Subcutaneous abdominal adipose tissue (tissue), 5 donors: ENCODE data around the gene GRID1.

Experiments used
- H3K27ac ChIP-seq: one replicate; pipeline ENCODE4 v1.7.0; 2013; ENCODE audit warnings: low read depth, mild to moderate bottlenecking, inconsistent platforms, low read length, moderate library complexity
- H3K27me3 ChIP-seq, 5 donors: one replicate each; pipeline ENCODE4 v1.7.0; 2013; ENCODE audit warnings: low read length in 5 of 5, inconsistent platforms in 1 of 5; ENCODE audit not compliant: control insufficient read depth in 5 of 5, insufficient read depth in 4 of 5
- H3K36me3 ChIP-seq, 5 donors: one replicate each; pipeline ENCODE4 v1.7.0; 2013; ENCODE audit warnings: low read length in 5 of 5; ENCODE audit not compliant: control insufficient read depth in 5 of 5, insufficient read depth in 5 of 5
- H3K4me1 ChIP-seq, 5 donors: one replicate each; pipeline ENCODE4 v1.7.0; 2013; ENCODE audit warnings: low read length in 5 of 5, mild to moderate bottlenecking in 3 of 5, moderate library complexity in 1 of 5; ENCODE audit not compliant: control insufficient read depth in 5 of 5, insufficient read depth in 5 of 5
- H3K4me3 ChIP-seq, 5 donors: one replicate each; pipeline ENCODE4 v1.7.0; 2013; ENCODE audit warnings: low read length in 5 of 5, low read depth in 1 of 5
- H3K9ac ChIP-seq, 5 donors: one replicate each; pipeline ENCODE4 v1.7.0; 2013; ENCODE audit warnings: low read length in 5 of 5, mild to moderate bottlenecking in 4 of 5, moderate library complexity in 3 of 5
- H3K9me3 ChIP-seq, 5 donors: one replicate each; pipeline ENCODE4 v1.7.0; 2013; ENCODE audit warnings: low read length in 5 of 5; ENCODE audit not compliant: control insufficient read depth in 5 of 5
- donor health status: healthy.
- donor health status: healthy.
- donor health status: healthy.
- donor health status: healthy.
- donor health status: healthy.

Gene GRID1

DNA sequence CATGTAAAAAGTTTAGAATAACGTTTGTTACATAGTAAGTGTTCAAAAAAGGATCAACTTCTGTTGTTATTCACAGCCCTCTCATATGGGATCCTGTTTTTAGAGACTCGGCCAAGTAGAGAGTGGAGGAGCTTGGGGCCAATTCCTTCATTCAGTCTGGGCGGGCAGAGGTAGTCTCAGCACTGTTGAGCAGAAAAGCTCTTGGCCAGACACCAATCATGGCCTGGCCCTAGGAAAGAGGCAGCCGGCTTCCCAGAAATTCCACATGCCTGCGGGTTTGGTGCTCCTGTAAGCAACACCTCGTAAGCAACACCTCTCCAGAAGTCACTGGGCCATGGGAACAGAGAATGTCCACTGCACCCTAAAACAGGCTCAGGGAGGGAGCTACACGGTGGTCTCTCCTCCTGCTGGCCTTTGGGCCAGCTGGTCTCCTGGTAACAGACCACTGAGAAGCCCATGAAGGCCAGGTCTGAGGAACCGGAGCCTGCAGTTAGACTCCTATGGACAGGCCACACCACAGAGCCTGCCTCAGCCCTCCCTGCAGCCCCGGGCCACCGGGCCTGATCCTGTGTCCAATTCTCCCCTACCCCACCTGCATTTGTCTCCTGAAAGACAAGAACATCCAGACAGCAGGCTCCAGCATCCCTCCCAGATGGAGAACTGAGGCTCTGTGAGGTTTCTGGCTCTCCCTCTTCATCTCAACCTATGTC, 149.1 kb downstream of the GRID1 start:
- H3K4me1 ChIP-seq, result no peaks in the 10 kb centered on the region
- H3K36me3 ChIP-seq, result no peaks in the 10 kb centered on the region
- no peaks in the 10 kb centered on the region for H3K9me3 ChIP-seq
- no peak overlapping the region for H3K4me3 ChIP-seq
- H3K27me3 ChIP-seq, result peaks cover 0 to 12% (median 0%) of the 10 kb centered on the region in 5 donors
- no peak overlapping the region for H3K27ac ChIP-seq
- no peak overlapping the region for H3K9ac ChIP-seq

DNA sequence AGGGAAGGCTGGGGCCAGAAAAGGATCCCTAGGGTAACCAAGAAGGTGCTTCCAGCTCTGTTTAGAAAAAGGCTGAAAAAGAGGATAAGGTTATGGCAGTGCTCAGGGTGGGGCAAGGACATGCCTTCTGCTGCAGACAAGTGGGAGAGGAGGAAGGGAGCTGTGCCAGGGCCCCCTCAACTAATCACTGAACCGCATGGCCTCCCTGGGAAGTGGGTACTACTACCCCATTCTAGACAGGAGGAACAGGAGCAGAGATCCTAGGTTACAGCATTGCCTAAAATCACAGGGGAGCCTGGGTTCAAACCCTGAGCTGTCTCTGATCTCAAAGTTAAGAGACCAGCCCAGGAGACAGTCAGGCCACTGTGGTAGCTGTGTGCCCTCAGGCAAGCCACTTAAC, 149.7 kb downstream of the GRID1 start:
- H3K4me3 ChIP-seq, result no peak overlapping the region
- H3K36me3 ChIP-seq, result no peaks in the 10 kb centered on the region
- H3K27ac ChIP-seq, result no peak overlapping the region
- H3K9ac ChIP-seq, result no peak overlapping the region
- no peaks in the 10 kb centered on the region for H3K9me3 ChIP-seq
- no peaks in the 10 kb centered on the region for H3K4me1 ChIP-seq
- peaks cover 0 to 7% (median 0%) of the 10 kb centered on the region in 5 donors for H3K27me3 ChIP-seq

DNA sequence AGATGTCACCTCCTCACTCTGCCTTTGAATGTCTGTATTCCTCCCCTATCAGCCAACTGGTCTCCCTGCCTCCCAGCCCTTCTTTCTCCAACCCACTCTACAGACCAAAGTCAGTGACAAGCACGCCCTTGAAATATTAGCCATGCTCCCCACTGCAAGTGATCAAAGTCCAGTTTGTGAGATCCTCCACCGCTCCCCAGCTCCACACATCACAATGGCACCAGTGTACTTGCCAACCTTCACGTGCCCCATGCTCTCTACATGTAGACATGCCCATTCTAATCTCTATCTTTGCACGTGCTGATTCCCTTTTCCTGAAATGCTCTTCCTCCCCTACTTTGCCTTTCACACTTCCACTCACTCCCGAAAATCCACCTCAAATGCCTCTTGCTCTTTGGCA, 150.9 kb downstream of the GRID1 start:
- no peaks in the 10 kb centered on the region for H3K36me3 ChIP-seq
- H3K27me3 ChIP-seq, result peaks cover 0 to 7% (median 0%) of the 10 kb centered on the region in 5 donors
- no peaks in the 10 kb centered on the region for H3K9me3 ChIP-seq
- no peak overlapping the region for H3K9ac ChIP-seq
- no peak overlapping the region for H3K27ac ChIP-seq
- no peaks in the 10 kb centered on the region for H3K4me1 ChIP-seq
- no peak overlapping the region for H3K4me3 ChIP-seq

DNA sequence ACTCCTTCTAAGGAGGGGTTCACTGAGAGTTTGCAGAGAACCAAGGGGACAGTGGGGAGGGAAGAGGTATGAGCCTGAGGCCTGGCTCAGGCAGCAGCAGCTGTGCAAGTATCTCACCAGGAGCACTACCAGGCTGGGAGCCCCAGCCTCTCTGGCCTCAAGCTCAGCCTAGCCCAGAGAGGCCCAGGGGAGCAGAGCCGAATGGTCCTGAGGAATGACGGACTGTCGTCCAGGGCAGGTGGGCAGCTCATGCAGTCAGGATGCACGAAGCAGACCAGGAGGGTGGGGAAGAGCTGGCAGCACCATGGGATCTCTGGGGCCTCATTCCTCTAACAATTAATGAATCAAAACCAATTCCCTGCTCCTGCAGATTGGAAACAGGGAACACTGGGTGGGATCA, 151.5 kb downstream of the GRID1 start:
- H3K27ac ChIP-seq, result no peak overlapping the region
- H3K9me3 ChIP-seq, result no peaks in the 10 kb centered on the region
- H3K36me3 ChIP-seq, result no peaks in the 10 kb centered on the region
- peaks cover 0 to 7% (median 0%) of the 10 kb centered on the region in 5 donors for H3K27me3 ChIP-seq
- no peak overlapping the region for H3K9ac ChIP-seq
- H3K4me1 ChIP-seq, result no peaks in the 10 kb centered on the region
- H3K4me3 ChIP-seq, result no peak overlapping the region

DNA sequence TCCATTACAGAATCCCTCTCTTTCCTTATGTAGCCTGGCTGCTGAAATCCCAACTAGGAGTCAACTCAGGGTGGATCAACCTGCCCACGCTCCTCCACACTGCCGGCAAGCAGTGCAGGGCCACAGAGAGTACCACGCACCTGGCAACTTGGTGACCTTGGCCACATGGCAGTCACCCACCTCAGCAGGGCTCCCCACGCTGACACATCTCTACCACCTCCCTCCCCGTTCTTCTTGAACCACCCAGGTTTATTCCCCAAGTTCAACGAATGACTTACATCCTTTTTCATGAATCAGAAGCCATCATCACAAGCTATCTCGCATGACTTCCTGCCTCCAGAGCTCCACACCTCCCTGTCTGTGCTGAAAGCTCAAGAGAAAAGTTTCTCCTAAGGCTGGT, 153.4 kb downstream of the GRID1 start:
- peaks cover 0 to 3% (median 0%) of the 10 kb centered on the region in 5 donors for H3K27me3 ChIP-seq
- no peaks in the 10 kb centered on the region for H3K9me3 ChIP-seq
- no peak overlapping the region for H3K27ac ChIP-seq
- no peaks in the 10 kb centered on the region for H3K36me3 ChIP-seq
- H3K4me1 ChIP-seq, result no peaks in the 10 kb centered on the region
- no peak overlapping the region for H3K9ac ChIP-seq
- H3K4me3 ChIP-seq, result no peak overlapping the region

DNA sequence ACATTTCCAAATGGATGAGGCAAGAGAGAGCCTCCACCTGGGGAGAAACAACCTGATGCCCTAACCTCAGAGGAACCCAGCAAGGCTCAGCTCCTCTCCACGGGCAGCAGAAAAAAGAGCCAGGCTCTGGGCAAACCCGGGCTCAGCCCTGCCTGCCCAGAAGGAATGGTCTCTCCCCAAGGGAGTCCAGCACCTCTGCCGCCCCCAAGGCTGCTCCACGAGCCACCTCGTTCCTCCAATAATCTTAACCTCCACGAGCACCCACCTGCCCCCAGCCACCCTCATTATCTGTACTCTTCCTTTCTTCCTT, 154.2 kb downstream of the GRID1 start:
- H3K9me3 ChIP-seq, result no peaks in the 10 kb centered on the region
- H3K27ac ChIP-seq, result no peak overlapping the region
- no peaks in the 10 kb centered on the region for H3K36me3 ChIP-seq
- no peak overlapping the region for H3K4me3 ChIP-seq
- peaks cover 0 to 3% (median 0%) of the 10 kb centered on the region in 5 donors for H3K27me3 ChIP-seq
- no peak overlapping the region for H3K9ac ChIP-seq
- H3K4me1 ChIP-seq, result no peaks in the 10 kb centered on the region

DNA sequence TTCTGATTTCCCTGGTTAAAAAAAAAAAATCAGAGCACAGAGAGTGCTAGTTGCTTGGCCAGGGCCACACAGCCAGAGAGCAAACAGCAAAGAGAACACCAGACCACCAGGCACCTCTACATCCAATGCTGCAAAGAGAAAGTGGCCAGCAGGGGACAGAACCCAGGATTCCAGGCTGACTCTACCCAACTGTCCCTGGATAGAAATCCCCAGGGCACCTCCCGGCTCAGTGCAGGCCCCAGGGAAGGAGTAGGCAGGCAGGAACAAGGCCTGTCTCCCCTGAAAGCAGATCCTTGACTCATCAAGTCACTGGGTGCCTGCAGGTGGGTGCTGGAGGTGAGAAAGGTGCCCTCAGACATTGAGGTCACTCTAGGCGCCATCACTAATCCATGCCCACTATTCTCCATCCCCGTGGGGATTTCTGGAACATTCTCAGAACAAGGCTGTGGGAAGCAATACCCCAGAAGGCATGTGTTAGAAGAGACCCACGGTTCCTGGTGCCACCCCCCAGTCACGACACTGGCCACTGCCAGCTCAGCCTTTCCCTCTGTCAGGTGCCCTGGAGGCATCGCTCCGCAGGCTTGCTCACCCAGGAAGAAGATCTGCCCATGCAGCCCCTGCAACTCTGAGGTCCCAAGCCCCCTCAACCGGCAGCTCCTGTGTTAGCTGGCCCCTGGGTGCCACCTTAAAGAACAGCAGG, 154.8 kb downstream of the GRID1 start:
- peaks cover 0 to 3% (median 0%) of the 10 kb centered on the region in 5 donors for H3K27me3 ChIP-seq
- no peaks in the 10 kb centered on the region for H3K9me3 ChIP-seq
- no peak overlapping the region for H3K4me3 ChIP-seq
- H3K36me3 ChIP-seq, result no peaks in the 10 kb centered on the region
- H3K27ac ChIP-seq, result no peak overlapping the region
- H3K9ac ChIP-seq, result no peak overlapping the region
- no peaks in the 10 kb centered on the region for H3K4me1 ChIP-seq

DNA sequence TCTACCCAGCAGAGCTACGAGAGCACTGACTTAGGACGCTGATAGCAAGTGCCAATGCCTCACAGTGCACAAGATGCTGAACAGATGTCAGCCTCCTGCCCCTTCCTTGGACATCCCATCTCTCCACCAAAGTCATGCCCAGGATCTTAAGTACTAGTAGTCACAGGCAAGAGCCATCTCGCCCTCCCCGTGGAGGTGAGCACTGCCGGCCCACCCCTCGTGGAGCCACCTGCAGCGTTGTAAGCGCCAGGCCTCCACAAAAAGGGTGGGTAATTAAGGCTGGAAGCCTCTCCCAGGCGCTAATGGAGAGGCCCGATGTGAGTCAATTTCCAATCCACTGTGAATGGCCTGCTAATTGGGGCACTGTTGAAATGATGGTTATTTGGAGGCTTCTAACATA, 156.2 kb downstream of the GRID1 start:
- H3K27me3 ChIP-seq, result peaks cover 0 to 3% (median 0%) of the 10 kb centered on the region in 5 donors
- H3K36me3 ChIP-seq, result no peaks in the 10 kb centered on the region
- H3K9me3 ChIP-seq, result no peaks in the 10 kb centered on the region
- no peaks in the 10 kb centered on the region for H3K4me1 ChIP-seq
- no peak overlapping the region for H3K9ac ChIP-seq
- no peak overlapping the region for H3K27ac ChIP-seq
- H3K4me3 ChIP-seq, result no peak overlapping the region

DNA sequence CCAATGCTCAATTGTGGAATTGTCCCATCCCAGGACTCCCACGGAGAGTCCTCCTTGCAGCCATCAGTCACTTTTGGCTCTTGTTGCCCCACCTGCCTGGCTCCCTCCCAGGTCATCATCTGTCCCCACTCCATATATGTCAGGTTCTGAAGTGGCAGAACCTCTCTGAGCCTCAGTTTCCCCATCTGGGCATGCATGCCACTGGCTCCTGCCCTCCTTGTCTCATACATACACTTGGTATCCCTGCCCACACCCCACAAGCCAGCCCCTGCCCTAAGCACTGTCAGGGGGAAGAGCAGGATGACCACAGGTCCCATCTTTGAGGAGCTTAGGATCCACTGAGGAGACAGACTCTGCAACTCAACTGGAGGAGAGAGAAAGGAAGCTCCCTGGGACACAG, 156.9 kb downstream of the GRID1 start:
- peaks cover 0 to 3% (median 0%) of the 10 kb centered on the region in 5 donors for H3K27me3 ChIP-seq
- no peak overlapping the region for H3K9ac ChIP-seq
- H3K4me3 ChIP-seq, result no peak overlapping the region
- H3K36me3 ChIP-seq, result no peaks in the 10 kb centered on the region
- H3K27ac ChIP-seq, result no peak overlapping the region
- no peaks in the 10 kb centered on the region for H3K4me1 ChIP-seq
- H3K9me3 ChIP-seq, result no peaks in the 10 kb centered on the region

DNA sequence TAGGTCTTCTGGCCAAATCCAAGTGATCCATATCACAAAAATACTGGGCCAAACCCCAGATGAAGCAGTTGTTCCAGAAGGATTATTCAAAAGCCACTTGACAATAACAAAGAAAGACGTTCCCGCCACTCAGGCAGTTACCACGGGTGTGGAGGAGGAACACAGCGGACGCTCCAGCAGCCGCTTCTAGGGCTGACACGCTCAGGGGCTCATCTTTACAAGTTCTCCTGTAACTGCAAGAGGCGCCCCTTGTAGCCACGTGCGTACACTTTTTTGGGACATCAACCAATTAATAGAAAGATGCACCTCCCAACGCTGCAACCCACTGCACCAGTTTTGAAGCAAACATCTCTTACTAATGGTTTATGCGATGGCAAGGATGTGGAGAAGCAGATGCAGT, 159.4 kb downstream of the GRID1 start:
- Histone ChIP-seq H3K4me3 (no peak overlapping the region), H3K9ac (no peak overlapping the region), H3K9me3 (no peaks in the 10 kb centered on the region), H3K36me3 (no peaks in the 10 kb centered on the region), H3K4me1 (no peaks in the 10 kb centered on the region), H3K27me3 (no peaks in the 10 kb centered on the region), H3K27ac (no peak overlapping the region)
